ACC112 (cell line): ENCODE measurements around the gene PACRG.

Experiments
- H2AFZ ChIP-seq: fragments of 200-600 bp; sonication (generic); one replicate; pipeline ENCODE4 v1.6.0; 2017; ENCODE audit warnings: antibody characterized with exemption, low read length; ENCODE audit not compliant: unreplicated experiment
- H3K27ac ChIP-seq: fragments of 200-600 bp; sonication (generic); 2 replicates; pipeline ENCODE4 v1.5.1; 2014; ENCODE audit warnings: low read depth, mild to moderate bottlenecking, antibody characterized with exemption, low read length, moderate library complexity
- H3K27me3 ChIP-seq: fragments of 200-600 bp; sonication (generic); 2 replicates; pipeline ENCODE4 v1.6.1; 2014; ENCODE audit warnings: mild to moderate bottlenecking, antibody characterized with exemption, low read length, moderate library complexity, mixed read lengths; ENCODE audit not compliant: insufficient read depth
- H3K36me3 ChIP-seq: fragments of 200-600 bp; sonication (generic); 2 replicates; pipeline ENCODE4 v1.6.1; 2016; ENCODE audit warnings: mild to moderate bottlenecking, antibody characterized with exemption, low read length, moderate library complexity, mixed read lengths; ENCODE audit not compliant: insufficient read depth
- H3K4me1 ChIP-seq: fragments of 200-600 bp; sonication (generic); one replicate; pipeline ENCODE4 v1.6.1; 2016; ENCODE audit warnings: low read length, mixed read lengths; ENCODE audit not compliant: insufficient read depth, unreplicated experiment, control insufficient read depth
- H3K4me3 ChIP-seq: fragments of 200-600 bp; sonication (generic); 2 replicates; pipeline ENCODE4 v1.5.1; 2014; ENCODE audit warnings: mild to moderate bottlenecking, low read depth, low read length
- H3K79me2 ChIP-seq: fragments of 200-600 bp; sonication (generic); one replicate; pipeline ENCODE4 v1.6.0; 2016; ENCODE audit warnings: low read length; ENCODE audit not compliant: control insufficient read depth, unreplicated experiment, insufficient read depth

The PACRG gene

DNA sequence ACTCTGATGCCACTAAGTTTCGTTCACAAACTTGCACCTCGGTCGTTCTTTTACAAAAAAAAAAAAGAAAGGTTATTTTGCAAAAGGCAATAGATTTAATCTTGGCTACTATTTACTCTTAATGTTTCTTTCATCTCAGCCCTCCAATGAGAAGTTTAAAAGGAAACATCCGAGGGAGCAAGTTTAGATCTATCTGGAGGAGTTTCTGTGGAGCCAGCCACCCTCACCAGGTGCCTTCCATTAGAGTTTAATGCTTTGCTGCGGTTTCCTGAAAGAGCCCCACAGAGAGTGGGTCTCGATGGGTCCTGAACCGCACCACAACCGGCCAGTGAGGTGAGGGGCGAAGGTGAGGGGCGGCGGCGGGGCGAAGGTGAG lies 840 bp upstream of the PACRG start:
- H3K36me3 ChIP-seq = no peaks in the 10 kb centered on the region
- no peaks in the 10 kb centered on the region for H3K79me2 ChIP-seq
- no peaks in the 10 kb centered on the region for H3K27me3 ChIP-seq
- H3K27ac ChIP-seq = no peak overlapping the region
- peak overlapping the region; percentile 96 for H3K4me3 ChIP-seq
- H2AFZ ChIP-seq = peak overlapping the region; percentile 91
- H3K4me1 ChIP-seq = peaks cover 7% of the 10 kb centered on the region

GRCh38 chr6:162728197-162728596 lies 423 bp downstream of the PACRG start:
- Histone ChIP-seq H2AFZ (peak overlapping the region; percentile 86), H3K27me3 (no peaks in the 10 kb centered on the region), H3K4me3 (peak overlapping the region; percentile 96), H3K36me3 (no peaks in the 10 kb centered on the region), H3K4me1 (peaks cover 7% of the 10 kb centered on the region), H3K27ac (peak overlapping the region; percentile 21; the same call in 1 of the 2 replicates), H3K79me2 (no peaks in the 10 kb centered on the region)

DNA sequence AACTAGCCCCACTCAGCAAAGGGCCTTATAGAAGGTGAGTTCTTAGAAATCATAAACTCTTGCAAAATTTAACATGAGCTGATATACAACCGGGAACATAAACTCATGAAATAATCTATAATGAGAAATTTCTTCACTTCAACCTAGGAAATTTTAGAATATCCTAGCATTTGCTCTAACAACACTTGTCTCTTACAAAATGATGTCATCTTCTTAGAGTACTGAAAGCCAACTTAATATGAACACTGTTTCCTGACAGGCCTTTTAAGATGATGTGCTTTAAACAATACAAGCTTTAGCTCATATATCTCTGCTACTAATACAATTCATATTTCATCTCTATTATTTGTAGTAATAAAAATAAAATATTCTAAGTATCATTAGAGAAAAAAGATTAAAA lies 932 bp downstream of the PACRG start:
- peak overlapping the region; percentile 86 for H2AFZ ChIP-seq
- no peak overlapping the region for H3K4me3 ChIP-seq
- H3K27ac ChIP-seq = no peak overlapping the region

DNA sequence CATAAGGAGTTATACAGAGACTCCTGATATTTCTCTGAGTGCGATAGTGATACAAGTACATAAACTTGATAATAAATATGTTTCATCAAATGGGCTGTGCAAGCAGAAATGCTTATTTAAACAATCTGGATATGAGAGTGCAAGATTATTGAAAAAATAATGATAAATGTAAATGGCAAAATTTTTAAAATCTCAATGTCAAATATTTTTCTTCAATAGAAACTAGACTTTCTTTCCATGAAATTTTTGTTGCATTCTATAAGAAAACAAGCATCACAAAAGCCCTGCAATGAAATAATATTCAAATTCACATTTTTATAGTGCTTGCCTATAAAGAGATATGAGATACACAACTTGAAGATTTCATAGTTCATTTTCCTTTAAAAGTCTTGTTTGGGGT lies 2.7 kb downstream of the PACRG start:
- Histone ChIP-seq H3K27me3 (no peaks in the 10 kb centered on the region), H2AFZ (no peak overlapping the region), H3K79me2 (no peaks in the 10 kb centered on the region), H3K4me1 (peaks cover 7% of the 10 kb centered on the region), H3K4me3 (no peak overlapping the region), H3K36me3 (no peaks in the 10 kb centered on the region), H3K27ac (no peak overlapping the region)

More for the DNA sequence above, 932 bp downstream of the PACRG start:
- Histone ChIP-seq H3K36me3 (no peaks in the 10 kb centered on the region), H3K27me3 (no peaks in the 10 kb centered on the region), H3K79me2 (no peaks in the 10 kb centered on the region), H3K4me1 (peaks cover 7% of the 10 kb centered on the region)

DNA sequence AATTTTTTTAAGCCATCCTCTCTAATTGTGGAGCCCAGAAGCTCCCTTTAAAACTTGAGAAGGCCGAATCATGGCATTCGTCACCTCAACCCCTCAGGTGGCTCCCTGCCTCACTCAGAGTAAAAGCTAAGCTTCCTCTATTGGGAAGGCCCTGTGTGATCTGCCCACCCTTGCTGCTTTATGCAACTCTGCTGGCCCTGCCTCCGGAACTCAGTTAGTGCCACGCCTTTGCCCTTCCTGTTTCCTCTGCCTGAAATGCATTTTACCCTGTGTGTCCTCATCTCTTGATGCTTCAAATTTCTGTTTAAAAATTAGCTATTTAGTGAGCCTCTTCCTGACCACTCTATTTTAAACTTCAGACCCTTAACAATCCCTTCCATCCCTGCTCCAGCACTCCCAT lies 5.7 kb downstream of the PACRG start:
- Histone ChIP-seq H2AFZ (no peak overlapping the region), H3K36me3 (no peaks in the 10 kb centered on the region), H3K4me1 (peaks cover 1% of the 10 kb centered on the region), H3K27ac (no peak overlapping the region), H3K27me3 (no peaks in the 10 kb centered on the region), H3K79me2 (no peaks in the 10 kb centered on the region), H3K4me3 (no peak overlapping the region)

DNA sequence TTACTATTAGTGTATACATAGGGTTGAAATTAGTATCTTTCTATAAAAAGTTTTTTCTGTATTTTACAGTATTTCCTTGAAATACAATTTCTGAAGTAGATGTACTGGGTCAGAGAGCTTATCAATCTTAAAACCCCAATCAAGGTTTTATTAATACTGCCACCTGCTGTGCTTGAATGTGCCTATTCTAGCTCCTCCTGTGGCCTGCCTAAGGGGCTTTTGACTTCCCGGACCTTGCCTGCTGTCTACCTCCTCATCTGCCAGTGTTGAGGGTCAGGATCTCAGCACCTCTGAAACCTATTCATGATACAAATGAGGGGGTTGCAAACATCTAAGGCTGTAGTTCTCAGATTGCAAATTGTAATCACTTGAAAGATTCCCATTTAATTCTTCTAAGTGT lies 9.2 kb downstream of the PACRG start:
- H2AFZ ChIP-seq = no peak overlapping the region
- H3K27me3 ChIP-seq = no peaks in the 10 kb centered on the region
- no peaks in the 10 kb centered on the region for H3K36me3 ChIP-seq
- H3K79me2 ChIP-seq = no peaks in the 10 kb centered on the region
- no peak overlapping the region for H3K27ac ChIP-seq
- no peak overlapping the region for H3K4me3 ChIP-seq
- H3K4me1 ChIP-seq = no peaks in the 10 kb centered on the region

- no peaks in the 10 kb centered on the region for H3K36me3 ChIP-seq
- H3K79me2 ChIP-seq = no peaks in the 10 kb centered on the region
- peak overlapping the region; percentile 22; the same call in 1 of the 2 replicates for H3K4me3 ChIP-seq
- H2AFZ ChIP-seq = peak overlapping the region; percentile 67
- H3K27me3 ChIP-seq = no peaks in the 10 kb centered on the region
- peaks cover 15% of the 10 kb centered on the region for H3K4me1 ChIP-seq
- H3K27ac ChIP-seq = peak overlapping the region; percentile 54
Observed at GRCh38 chr6:162750776-162751175, 23.0 kb downstream of the PACRG start.

DNA sequence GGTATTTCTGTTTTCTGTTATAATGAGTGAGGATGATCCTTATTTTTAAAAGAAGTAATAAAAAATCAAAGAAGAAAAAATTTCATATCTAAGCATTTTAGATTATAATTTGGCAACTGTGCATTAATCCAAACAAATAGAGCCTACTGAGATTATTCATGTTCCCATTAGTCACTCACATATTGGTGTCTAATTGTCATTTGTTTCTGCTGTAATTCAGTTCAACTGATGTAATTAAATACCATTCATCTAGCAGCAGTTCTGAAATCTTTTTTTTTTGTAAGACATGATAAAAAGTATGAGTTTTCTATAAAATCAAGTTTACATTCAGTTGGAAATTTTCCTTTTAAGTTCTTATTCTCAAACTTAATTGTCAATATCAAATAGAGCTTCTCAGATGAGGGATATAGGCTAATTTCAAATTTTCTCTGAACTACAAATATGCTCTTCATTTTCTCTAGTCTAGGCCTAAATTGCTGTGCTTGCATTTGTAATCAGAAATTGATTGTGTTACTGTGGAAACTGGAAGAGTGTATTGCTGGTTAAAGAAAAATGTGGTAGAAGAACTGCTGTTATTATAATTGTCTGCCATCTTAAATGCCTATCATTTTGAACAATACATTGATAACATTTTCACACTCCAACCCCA lies 23.6 kb downstream of the PACRG start:
- H3K79me2 ChIP-seq = no peaks in the 10 kb centered on the region
- H3K27ac ChIP-seq = peak overlapping the region; percentile 19; the same call in 1 of the 2 replicates
- H2AFZ ChIP-seq = peak overlapping the region; percentile 25
- no peaks in the 10 kb centered on the region for H3K36me3 ChIP-seq
- H3K27me3 ChIP-seq = no peaks in the 10 kb centered on the region
- no peak overlapping the region for H3K4me3 ChIP-seq
- peaks cover 15% of the 10 kb centered on the region for H3K4me1 ChIP-seq

GRCh38 chr6:162753775-162754174 lies 26.0 kb downstream of the PACRG start:
- no peak overlapping the region for H2AFZ ChIP-seq
- H3K27me3 ChIP-seq = no peaks in the 10 kb centered on the region
- no peaks in the 10 kb centered on the region for H3K79me2 ChIP-seq
- peaks cover 15% of the 10 kb centered on the region for H3K4me1 ChIP-seq
- H3K36me3 ChIP-seq = no peaks in the 10 kb centered on the region
- no peak overlapping the region for H3K4me3 ChIP-seq
- H3K27ac ChIP-seq = no peak overlapping the region

DNA sequence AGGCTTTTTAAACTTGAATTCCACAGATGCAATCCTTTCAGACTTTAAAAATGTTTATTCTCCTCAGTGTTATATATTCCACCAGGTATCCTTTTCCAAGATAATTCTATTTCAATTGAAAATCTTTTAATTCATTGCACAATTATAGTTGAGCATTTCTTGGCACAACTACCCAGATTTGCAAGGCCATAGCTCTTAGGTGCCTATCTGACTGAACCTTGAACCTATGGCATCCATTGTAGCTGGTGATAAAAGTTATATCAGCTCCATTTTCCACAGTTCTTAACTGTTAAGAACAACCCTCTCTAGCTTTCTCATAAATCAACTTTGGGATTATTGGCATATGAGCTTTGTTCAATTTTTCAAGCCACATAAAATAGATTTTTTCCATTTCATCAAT lies 42.4 kb downstream of the PACRG start:
- Histone ChIP-seq H3K4me1 (no peaks in the 10 kb centered on the region), H3K79me2 (no peaks in the 10 kb centered on the region), H3K27me3 (no peaks in the 10 kb centered on the region), H3K36me3 (no peaks in the 10 kb centered on the region), H3K4me3 (no peak overlapping the region), H2AFZ (no peak overlapping the region), H3K27ac (no peak overlapping the region)

GRCh38 chr6:162770955-162771354 lies 43.2 kb downstream of the PACRG start:
- H3K27ac ChIP-seq = no peak overlapping the region
- no peak overlapping the region for H2AFZ ChIP-seq

More at GRCh38 chr6:162770955-162771354, 43.2 kb downstream of the PACRG start:
- Histone ChIP-seq H3K36me3 (no peaks in the 10 kb centered on the region), H3K79me2 (no peaks in the 10 kb centered on the region), H3K4me1 (no peaks in the 10 kb centered on the region), H3K27me3 (no peaks in the 10 kb centered on the region), H3K4me3 (no peak overlapping the region)
